SW480 (cell line): ENCODE results near the gene TNFSF12.
A peak's percentile ranks its signal among the peaks of the same experiment; 100 is the strongest.

Experiments
- DNase-seq: peaks from one replicate; pipeline ENCODE4 v3.0.0-alpha.2; 2016; ENCODE audit warnings: low spot score

TNFSF12 gene

DNA sequence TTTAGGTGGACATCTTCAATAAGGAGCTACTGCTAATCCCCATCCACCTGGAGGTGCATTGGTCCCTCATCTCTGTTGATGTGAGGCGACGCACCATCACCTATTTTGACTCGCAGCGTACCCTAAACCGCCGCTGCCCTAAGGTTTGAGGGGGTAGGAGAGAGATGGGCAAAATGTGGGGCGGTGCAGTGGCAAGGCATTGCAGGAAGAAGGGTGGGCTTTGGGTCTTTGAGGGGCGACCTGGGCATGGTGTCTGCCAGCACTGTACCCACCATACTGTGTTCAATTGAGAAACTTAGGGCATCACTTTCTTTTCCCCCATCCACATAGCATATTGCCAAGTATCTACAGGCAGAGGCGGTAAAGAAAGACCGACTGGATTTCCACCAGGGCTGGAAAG lies 21.5 kb downstream of the TNFSF12 start:
- DNase-seq, result no peak

GRCh38 chr17:7572338-7572587 lies 23.4 kb downstream of the TNFSF12 start:
- no peak for DNase-seq

GRCh38 chr17:7572588-7573323 lies 23.9 kb downstream of the TNFSF12 start:
- peak; percentile 99 for DNase-seq

GRCh38 chr17:7573324-7574080 lies 24.6 kb downstream of the TNFSF12 start:
- peak; percentile 78 for DNase-seq

DNA sequence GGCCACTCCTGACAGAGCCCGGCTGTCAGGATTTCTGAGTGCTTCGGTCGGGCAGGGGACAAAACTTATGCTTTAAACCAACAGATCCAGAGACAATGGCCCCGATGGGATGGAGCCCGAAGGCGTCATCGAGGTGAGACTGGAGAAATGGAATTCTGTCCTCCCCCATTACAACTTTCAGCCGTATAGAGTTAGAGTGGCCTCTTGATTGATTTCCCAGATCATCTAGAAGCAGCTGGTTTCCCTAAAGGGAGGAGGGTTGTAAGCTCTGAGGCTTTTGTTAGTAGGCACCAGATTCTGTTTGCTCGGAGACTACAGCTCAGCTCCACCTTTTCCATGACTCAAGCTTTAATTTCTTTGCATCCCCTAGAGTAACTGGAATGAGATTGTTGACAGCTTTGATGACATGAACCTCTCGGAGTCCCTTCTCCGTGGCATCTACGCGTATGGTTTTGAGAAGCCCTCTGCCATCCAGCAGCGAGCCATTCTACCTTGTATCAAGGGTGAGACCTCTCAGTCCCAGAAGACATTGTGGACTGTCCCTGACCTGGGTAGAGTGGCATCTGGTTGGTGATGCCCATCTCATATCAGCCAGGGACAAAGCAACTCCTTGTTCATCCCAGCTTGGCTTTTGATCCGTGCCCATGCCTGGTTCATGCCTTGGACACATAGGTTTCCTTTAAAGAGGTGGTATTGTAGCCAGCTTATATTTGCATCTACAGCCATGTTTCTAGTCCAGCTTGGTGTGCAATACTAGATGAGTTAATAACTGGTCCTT lies 25.5 kb downstream of the TNFSF12 start:
- DNase-seq, result no peak

GRCh38 chr17:7575481-7575883 lies 26.6 kb downstream of the TNFSF12 start:
- DNase-seq, result no peak

DNA sequence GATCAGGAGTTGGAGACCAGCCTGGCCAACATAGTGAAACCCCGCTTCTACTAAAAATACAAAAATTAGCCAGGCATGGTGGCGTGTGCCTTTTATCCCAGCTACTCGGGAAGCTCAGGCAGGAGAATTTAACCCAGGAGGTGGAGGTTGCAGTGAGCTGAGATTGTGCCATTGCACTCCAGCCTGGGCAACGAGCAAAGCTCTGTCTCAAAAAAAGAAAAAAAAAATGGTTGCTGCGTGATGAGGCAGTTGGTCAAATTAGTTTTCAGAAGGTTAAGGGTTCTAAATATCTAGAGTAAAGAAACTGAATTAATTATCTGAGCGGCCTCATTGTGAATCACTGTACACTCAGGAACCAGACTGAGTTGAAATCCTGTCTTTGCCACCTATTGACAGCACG lies 27.1 kb downstream of the TNFSF12 start:
- no peak for DNase-seq

GRCh38 chr17:7576432-7576937 lies 27.6 kb downstream of the TNFSF12 start:
- DNase-seq, result no peak

GRCh38 chr17:7577327-7578199 lies 28.7 kb downstream of the TNFSF12 start:
- no peak for DNase-seq

DNA sequence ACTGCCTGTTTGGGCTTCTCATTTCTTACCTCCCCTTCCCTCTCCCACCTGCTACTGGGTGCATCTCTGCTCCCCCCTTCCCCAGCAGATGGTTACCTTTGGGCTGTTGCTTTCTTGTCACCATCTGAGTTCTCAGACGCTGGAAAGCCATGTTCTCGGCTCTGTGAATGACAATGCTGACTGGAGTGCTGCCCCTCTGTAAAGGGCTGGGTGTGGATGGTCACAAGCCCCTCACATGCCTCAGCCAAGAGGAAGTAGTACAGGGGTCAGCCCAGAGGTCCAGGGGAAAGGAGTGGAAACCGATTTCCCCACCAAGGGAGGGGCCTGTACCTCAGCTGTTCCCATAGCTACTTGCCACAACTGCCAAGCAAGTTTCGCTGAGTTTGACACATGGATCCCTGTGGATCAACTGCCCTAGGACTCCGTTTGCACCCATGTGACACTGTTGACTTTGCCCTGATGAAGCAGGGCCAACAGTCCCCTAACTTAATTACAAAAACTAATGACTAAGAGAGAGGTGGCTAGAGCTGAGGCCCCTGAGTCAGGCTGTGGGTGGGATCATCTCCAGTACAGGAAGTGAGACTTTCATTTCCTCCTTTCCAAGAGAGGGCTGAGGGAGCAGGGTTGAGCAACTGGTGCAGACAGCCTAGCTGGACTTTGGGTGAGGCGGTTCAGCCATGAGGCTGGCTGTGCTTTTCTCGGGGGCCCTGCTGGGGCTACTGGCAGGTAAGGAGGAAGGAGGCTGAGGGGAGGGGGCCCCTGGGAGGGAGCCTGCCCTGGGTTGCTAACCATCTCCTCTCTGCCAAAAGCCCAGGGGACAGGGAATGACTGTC lies 30.4 kb downstream of the TNFSF12 start, which contains the start of gene CD68:
TSS of gene CD68 (plus strand) at position 638 of the 833 bp plus-strand sequence. CDS start at position 678, 40 bp downstream.
- DNase-seq, result peak; percentile 88

GRCh38 chr17:7579834-7580603 lies 31.2 kb downstream of the TNFSF12 start:
- no peak for DNase-seq

DNA sequence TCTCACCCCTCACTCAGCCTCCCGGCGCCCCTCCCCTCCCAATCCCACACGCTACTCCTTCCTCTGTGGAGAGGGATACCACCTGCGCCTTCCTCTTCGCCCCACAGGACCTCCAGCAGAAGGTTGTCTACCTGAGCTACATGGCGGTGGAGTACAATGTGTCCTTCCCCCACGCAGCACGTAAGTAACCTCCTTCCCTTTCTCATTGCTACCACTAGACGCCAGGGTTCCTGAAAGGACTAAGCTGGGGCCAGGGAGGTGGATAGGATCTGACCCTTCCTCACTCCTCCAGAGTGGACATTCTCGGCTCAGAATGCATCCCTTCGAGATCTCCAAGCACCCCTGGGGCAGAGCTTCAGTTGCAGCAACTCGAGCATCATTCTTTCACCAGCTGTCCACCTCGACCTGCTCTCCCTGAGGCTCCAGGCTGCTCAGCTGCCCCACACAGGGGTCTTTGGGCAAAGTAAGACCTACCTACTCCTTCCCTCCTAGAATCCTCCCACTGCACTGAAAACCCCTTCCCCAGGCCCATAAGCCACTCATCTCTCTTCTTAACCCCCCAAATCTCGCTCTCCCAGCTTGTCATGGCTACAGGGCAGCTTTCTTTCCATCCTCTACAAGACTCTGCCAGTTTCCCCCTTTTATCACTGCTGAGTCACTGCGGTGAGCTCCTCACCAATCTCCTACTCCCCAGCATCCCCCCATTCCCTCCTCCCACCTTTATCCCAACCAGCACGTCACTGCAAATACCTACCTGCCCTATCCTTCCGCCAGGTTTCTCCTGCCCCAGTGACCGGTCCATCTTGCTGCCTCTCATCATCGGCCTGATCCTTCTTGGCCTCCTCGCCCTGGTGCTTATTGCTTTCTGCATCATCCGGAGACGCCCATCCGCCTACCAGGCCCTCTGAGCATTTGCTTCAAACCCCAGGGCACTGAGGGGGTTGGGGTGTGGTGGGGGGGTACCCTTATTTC lies 32.0 kb downstream of the TNFSF12 start:
- DNase-seq, result no peak

- no peak for DNase-seq
Measured at GRCh38 chr17:7582396-7583252, 33.8 kb downstream of the TNFSF12 start.

GRCh38 chr17:7583253-7584109 lies 34.6 kb downstream of the TNFSF12 start, which contains the start of gene MPDU1:
Gene MPDU1 (plus strand): TSS chr17:7583852. CDS start chr17:7583863, 11 bp downstream.
- DNase-seq, result peak; percentile 97

DNA sequence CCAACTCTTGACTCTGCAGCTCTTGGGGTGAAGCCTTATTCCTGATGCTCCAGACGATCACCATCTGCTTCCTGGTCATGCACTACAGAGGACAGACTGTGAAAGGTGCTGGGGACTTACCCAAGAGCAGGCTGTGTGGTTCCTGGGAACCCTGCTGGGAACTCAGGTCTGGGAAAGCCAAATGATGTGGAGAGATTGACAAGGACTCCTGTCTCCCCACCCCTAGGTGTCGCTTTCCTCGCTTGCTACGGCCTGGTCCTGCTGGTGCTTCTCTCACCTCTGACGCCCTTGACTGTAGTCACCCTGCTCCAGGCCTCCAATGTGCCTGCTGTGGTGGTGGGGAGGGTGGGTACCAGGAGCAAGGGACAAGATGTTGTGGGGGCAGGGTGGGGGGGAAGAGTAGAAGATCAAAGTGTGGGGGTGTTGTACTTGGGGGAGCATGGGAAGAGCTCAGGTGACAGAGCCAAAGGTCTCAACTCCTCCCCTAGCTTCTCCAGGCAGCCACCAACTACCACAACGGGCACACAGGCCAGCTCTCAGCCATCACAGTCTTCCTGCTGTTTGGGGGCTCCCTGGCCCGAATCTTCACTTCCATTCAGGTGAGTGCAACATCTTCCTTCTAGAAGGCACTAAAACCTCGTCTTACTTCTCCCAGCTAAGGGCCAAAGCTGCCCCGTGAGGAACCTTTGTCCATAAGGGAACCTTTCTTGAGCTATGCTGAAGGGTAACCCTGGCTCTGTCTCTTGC lies 38.0 kb downstream of the TNFSF12 start:
- peak; percentile 68 for DNase-seq
